GM12891 (cell line): ENCODE results near the gene NUMA1.

Experiments used
- DNase-seq: peaks from one replicate; pipeline ENCODE4 v3.0.0; 2011; ENCODE audit warnings: low spot score; ENCODE audit not compliant: insufficient read length
- FAIRE-seq: peaks from 2 replicates; lab custom pipeline; 2011; peaks lifted over from hg19 to GRCh38; lab: Jason Lieb, UNC
- PAX5 ChIP-seq: IDR thresholded peaks from 2 replicates; pipeline ENCODE4 v1.6.1; 2011; ENCODE audit warnings: low read length, moderate library complexity, mild to moderate bottlenecking; ENCODE audit not compliant: insufficient read depth, severe bottlenecking
- POLR2A ChIP-seq: IDR thresholded peaks from 2 replicates; pipeline ENCODE4 v1.6.1; 2011; ENCODE audit warnings: low read depth, low read length, control low read depth
- POLR2AphosphoS5 ChIP-seq: IDR thresholded peaks from 2 replicates; pipeline ENCODE4 v1.6.1; 2011; ENCODE audit warnings: low read depth, low read length, control low read depth
- POU2F2 ChIP-seq: IDR thresholded peaks from 2 replicates; pipeline ENCODE4 v1.6.1; 2011; ENCODE audit warnings: low read depth, mild to moderate bottlenecking, control low read depth, low read length, moderate library complexity
- SPI1 ChIP-seq: IDR thresholded peaks from 2 replicates; pipeline ENCODE4 v1.6.1; 2011; ENCODE audit warnings: low read depth, low read length, control low read depth
- TAF1 ChIP-seq: IDR thresholded peaks from 2 replicates; pipeline ENCODE4 v1.6.1; 2011; ENCODE audit warnings: low read depth, low read length, control low read depth

The NUMA1 gene

DNA sequence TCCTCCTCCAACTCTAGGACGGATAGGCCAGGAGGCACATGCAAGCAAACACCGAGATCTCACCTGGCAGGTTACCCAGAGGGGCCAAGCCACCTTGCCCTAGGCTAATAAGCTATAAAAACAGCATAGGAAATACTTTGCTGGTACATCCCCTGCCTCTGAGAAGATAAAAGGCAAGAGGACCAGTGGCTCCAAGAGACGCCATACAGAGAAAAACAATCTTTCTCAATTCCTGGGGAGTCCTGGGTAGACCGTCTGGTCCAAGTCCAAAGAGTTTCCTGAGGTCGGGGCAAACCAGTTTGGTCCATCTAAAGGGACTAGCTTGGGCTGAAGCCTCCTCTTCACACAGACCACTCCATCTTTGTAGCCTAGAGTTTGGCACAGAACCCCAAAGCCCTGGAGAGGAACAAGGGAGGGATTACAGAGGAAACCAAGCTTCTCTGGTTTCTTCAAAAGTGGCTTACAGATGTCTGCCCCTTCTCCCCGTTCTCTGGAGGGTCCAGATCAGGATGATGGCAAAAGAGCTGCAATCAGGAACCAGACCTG is 40.4 kb downstream of the NUMA1 start:
- TF ChIP-seq PAX5 = no peak
- TF ChIP-seq TAF1 = no peak
- no peak for TF ChIP-seq POU2F2
- no peak for TF ChIP-seq POLR2A
- FAIRE-seq = peak; percentile 58
- no peak for DNase-seq

DNA sequence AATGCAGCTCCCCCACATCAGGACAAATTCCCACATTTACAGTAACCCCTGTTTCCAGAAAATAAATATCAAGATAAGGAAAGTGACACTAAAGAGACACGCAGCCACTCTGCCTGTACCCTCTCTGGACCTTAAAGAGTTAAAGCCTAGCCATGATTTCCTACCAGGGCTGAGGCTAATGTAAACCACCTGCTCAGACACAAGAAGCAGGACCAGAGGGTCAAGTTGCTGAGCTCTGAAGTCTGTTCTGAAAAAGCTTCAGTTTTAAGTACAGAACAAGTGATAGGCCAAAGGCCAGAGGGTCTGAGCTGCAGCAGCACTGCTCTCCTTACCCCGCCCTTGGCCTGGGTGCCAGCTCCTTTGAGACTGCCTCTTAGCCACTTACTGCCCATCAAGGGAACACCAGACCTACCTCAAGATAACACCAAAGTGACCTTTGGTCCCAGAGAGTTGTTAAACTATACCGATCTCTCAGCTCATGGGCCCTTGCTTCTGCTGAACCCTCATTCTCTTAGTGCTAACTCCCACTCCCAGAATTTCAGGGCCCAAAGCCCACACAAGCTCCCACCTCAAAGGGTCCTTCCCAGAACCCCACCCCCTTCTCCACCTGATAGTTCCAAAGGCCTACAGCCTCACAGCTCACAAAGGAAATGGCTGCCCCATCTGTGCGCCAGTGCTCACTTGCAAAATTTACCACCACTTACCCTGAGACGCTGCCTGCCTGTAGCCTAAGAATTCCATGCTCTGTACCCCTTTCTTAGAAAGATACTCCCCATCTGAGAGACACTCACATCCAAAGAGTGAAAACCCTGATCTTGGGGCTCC is 41.1 kb downstream of the NUMA1 start:
- DNase-seq = no peak
- TF ChIP-seq SPI1 = no peak
- no peak for TF ChIP-seq POLR2AphosphoS5
- TF ChIP-seq PAX5 = no peak
- TF ChIP-seq POLR2A = no peak
- TF ChIP-seq TAF1 = no peak
- no peak for FAIRE-seq

DNA sequence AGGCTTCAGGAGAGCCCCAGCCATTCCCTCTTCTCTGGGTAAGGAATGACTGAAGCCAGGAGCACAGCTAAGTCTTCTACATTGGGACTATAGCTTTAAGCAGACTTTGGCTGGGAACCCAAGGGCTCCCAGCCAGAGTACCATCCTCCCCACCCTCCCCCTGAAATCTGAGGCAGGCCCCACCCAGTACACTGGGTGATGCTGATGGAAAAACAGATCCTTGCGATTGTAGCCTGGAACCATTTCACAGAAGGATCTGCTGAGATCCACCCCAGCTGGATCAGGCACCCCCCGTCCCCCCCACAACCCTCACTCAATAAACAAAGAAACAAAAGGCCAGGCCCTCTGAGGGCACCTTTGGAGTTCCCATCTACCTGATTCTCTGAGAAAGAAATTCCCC is 41.9 kb downstream of the NUMA1 start:
- DNase-seq = no peak
- TF ChIP-seq PAX5 = no peak
- TF ChIP-seq SPI1 = no peak
- TF ChIP-seq POU2F2 = no peak
- no peak for TF ChIP-seq POLR2AphosphoS5
- no peak for TF ChIP-seq POLR2A
- TF ChIP-seq TAF1 = no peak
- FAIRE-seq = no peak

DNA sequence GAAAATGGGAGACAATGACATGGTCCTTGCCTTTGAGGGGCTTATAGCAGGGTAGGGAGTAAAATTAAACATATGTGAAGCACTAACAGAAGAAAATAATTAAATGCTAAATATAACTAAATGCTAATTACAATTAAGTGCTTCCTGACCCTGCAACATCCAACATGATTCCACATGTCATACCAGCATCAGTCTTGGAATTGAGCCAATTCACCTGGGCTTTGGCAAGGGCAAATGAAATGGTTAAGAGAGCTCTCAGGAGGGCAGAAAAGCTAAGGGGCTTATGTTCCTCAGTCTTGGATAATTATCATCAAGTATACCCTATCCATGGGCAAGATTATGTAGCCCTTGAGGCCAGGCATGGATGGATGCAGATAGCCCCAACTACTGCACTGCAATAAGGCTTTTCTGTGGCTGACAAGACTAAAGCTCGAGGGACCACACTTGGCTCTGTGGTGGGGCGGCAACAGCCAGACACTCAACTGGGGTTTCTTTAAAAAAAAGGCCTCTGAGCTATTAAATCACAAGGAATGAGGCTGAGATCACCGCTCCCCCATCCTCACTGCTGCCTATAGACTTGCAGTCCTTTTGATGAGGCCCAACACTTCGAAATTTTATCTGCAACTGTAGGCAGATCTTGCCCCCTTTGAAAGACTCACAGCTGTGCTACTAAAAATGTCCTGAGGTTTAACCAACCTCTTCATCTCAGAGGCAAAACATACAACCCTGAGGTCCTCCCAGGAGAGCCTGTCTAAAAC is 42.6 kb downstream of the NUMA1 start:
- DNase-seq (no peak), FAIRE-seq (no peak)
- TF ChIP-seq POLR2A = no peak
- no peak for TF ChIP-seq POU2F2
- TF ChIP-seq SPI1 = no peak
- TF ChIP-seq TAF1 = no peak
- no peak for TF ChIP-seq POLR2AphosphoS5
- no peak for TF ChIP-seq PAX5

DNA sequence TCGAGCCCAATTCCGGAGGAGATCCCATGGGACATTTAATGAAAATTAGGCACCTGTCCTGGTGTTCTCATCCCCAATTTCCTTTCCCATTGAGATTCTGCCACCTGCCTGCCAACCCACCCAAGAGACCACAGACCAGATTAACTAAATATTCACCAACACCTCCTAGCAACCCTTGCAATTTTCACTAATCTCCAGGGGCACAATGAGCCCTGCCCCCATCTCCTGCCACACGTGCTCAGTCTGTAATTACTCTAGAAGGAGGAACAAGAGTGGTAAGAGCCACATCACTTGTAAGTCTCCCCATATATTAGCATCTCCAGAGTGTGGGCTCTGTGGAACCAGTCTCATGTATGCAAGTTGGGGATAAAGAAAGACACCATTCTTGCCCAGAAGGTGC is 43.7 kb downstream of the NUMA1 start:
- FAIRE-seq (no peak), DNase-seq (no peak)
- no peak for TF ChIP-seq SPI1
- no peak for TF ChIP-seq TAF1
- no peak for TF ChIP-seq POU2F2
- no peak for TF ChIP-seq PAX5
- no peak for TF ChIP-seq POLR2AphosphoS5
- no peak for TF ChIP-seq POLR2A

DNA sequence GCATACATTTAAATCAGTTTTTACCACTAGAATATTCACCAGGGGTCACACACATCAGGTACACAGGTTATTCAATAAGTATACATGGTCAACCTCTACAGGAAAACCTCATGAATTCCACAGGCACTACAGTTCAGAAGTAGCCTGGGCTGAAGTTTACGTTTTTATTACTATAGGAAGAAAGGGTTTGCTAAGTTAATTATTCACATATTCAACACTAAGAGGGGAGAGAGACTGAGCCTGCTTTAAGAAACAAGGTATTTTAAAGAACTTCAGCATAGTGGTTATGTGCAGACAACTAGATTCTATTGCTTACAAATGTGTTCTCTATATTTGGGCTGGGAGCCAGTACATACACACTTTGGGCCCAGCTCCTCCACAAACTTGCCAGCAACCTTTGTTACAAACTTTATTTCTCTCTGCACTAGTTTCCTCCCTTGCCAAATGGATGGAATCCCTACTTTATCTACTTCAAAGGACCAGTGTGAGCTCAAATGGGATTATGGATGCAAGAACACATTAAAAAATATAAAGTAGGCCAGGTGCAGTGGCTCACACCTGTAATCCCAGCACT is 49.8 kb downstream of the NUMA1 start:
- FAIRE-seq (no peak), DNase-seq (no peak)
- no peak for TF ChIP-seq TAF1
- TF ChIP-seq POLR2AphosphoS5 = no peak
- TF ChIP-seq PAX5 = no peak
- TF ChIP-seq SPI1 = no peak
- TF ChIP-seq POLR2A = no peak
- no peak for TF ChIP-seq POU2F2

DNA sequence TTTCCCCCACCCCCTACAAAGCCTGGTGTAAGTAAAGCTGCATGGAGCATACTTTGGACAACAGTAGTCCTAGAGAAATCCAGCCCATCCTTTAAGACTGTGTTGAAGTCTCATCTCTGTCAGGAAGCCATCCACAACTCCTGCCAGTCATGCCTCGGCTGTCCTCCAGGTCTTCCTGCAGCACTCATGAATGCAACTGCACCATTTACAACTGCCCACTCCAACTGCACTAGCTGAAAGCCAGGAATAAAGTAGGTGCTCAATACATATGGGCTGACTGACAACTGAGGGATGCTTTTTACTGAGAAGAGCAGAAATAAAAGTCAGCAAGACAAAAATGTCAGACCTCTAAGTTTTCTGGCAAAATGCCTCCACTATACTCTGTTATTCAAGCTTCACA is 54.3 kb downstream of the NUMA1 start:
- FAIRE-seq (no peak), DNase-seq (no peak)
- no peak for TF ChIP-seq SPI1
- TF ChIP-seq POLR2A = no peak
- no peak for TF ChIP-seq POU2F2
- no peak for TF ChIP-seq PAX5
- no peak for TF ChIP-seq TAF1
- TF ChIP-seq POLR2AphosphoS5 = no peak

DNA sequence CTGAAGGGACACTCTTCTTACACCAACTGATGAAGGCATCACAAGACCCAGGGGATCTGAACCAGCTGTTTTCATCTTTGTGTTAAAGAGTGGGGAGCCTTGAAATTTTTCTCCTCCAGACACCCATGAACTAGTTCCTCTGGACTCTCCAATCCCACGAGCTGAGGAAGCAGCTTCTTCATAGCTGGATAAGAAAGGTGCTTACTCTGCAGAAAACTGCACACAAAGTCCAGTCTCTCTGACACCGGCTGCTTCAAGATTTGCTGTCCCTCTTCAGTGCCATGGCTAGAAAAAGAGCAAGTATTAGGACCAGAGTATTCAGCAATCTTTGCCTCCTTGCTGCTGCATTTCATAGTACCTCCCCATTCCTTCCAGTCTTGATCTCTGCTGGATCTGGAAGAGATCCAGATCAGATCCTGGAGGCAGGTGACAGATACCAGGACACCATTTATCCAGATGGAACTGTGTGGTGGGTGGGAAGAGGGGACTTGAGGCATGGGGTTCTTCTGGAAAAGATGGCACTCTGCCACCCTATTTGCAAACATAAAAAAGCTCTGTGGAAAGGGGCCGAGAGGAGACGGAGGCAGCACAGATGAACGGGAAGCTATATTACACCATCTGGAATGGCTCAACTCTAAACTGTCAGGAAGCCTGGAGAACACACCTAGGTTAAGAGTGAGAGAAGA is 56.1 kb downstream of the NUMA1 start:
- TF ChIP-seq SPI1 = no peak
- TF ChIP-seq PAX5 = no peak
- TF ChIP-seq POLR2AphosphoS5 = no peak
- no peak for TF ChIP-seq POU2F2
- no peak for TF ChIP-seq POLR2A
- no peak for TF ChIP-seq TAF1
- no peak for FAIRE-seq
- no peak for DNase-seq

DNA sequence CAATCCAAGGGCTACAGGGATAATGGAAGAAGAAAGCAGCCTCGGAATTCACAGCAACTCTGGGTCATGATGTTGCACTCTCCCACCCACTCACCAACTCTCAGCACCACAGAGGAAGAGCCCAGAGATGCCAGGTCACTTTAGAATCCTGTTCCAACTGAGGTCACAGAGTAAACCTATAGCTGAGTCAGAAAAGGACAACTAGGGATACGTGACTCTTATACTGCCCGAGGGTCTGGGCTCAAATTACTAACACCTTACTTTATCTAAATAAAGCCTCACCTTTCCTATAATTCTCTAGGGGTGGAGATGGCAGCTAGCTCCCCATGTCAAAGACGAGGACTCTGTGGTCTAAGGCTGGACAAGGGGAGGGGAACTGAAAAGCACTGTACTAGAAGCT is 57.0 kb downstream of the NUMA1 start:
- TF ChIP-seq TAF1 (no peak), POLR2A (no peak), PAX5 (no peak), POU2F2 (no peak), SPI1 (no peak), POLR2AphosphoS5 (no peak)
- DNase-seq = no peak
- FAIRE-seq = no peak
